Neural progenitor cell (in vitro differentiated cells): Measurements from ENCODE around the gene PCLO. TPM values are rescaled to one million over a fixed set of nuclear protein-coding genes. Genes with fewer than 3 reads are reported as not detected.

Experiments
- DNase-seq: peaks from one replicate; pipeline ENCODE4 v3.0.0-alpha.2; 2016; ENCODE audit warnings: low spot score
- H2AFZ ChIP-seq: fragments of 200-600 bp; sonication (generic); replicated peaks from 2 replicates; pipeline ENCODE4 v1.6.1; 2016; ENCODE audit warnings: antibody characterized with exemption
- H3F3A ChIP-seq: fragments of 200-600 bp; sonication (generic); 2 replicates; pipeline ENCODE4 v1.6.1; 2016; ENCODE audit warnings: antibody characterized with exemption, low read depth
- H3K27ac ChIP-seq: fragments of 200-600 bp; sonication (generic); 2 replicates; pipeline ENCODE4 v1.5.1; 2016; ENCODE audit warnings: mild to moderate bottlenecking
- H3K27me3 ChIP-seq: fragments of 200-600 bp; sonication (generic); 2 replicates; pipeline ENCODE4 v1.6.1; 2016; ENCODE audit warnings: mild to moderate bottlenecking, moderate library complexity
- H3K36me3 ChIP-seq: fragments of 200-600 bp; sonication (generic); 2 replicates; pipeline ENCODE4 v1.5.1; 2016
- H3K4me1 ChIP-seq: fragments of 200-600 bp; sonication (generic); 2 replicates; pipeline ENCODE4 v1.6.1; 2016; ENCODE audit warnings: mixed run types
- H3K4me2 ChIP-seq: fragments of 200-600 bp; sonication (generic); 2 replicates; pipeline ENCODE4 v1.6.1; 2016
- H3K4me3 ChIP-seq: fragments of 200-600 bp; sonication (generic); 2 replicates; pipeline ENCODE4 v1.5.1; 2016
- H3K79me2 ChIP-seq: fragments of 200-600 bp; sonication (generic); 2 replicates; pipeline ENCODE4 v1.6.1; 2016; ENCODE audit warnings: low read depth
- H3K9ac ChIP-seq: fragments of 200-600 bp; sonication (generic); 2 replicates; pipeline ENCODE4 v1.6.1; 2016
- H3K9me3 ChIP-seq: fragments of 200-600 bp; sonication (generic); 2 replicates; pipeline ENCODE4 v1.5.1; 2016; ENCODE audit warnings: low read depth
- H4K20me1 ChIP-seq: fragments of 200-600 bp; sonication (generic); 2 replicates; pipeline ENCODE4 v1.6.1; 2016; ENCODE audit warnings: low read depth
- H3K27ac Mint-ChIP-seq: 3 replicates; pipeline ENCODE4 v1.8.0; 2021; ENCODE audit warnings: mixed read lengths
- H3K27me3 Mint-ChIP-seq: 2 replicates; pipeline ENCODE4 v1.8.0; 2022; ENCODE audit warnings: low read depth, mild to moderate bottlenecking, inconsistent platforms, moderate library complexity, mixed read lengths; ENCODE audit not compliant: insufficient read depth
- H3K36me3 Mint-ChIP-seq: 3 replicates; pipeline ENCODE4 v1.8.0; 2021; ENCODE audit warnings: mixed read lengths
- H3K4me1 Mint-ChIP-seq: 3 replicates; pipeline ENCODE4 v1.8.0; 2021; ENCODE audit warnings: mixed read lengths
- H3K4me3 Mint-ChIP-seq: 3 replicates; pipeline ENCODE4 v1.8.0; 2021; ENCODE audit warnings: mild to moderate bottlenecking, moderate library complexity, mixed read lengths
- H3K9me3 Mint-ChIP-seq: 3 replicates; pipeline ENCODE4 v1.8.0; 2020; ENCODE audit warnings: mixed read lengths
- EZH2 ChIP-seq: fragments of 200-600 bp; sonication (generic); IDR thresholded peaks from 2 replicates; pipeline ENCODE4 v1.6.1; 2017; ENCODE audit warnings: antibody characterized with exemption, mild to moderate bottlenecking, moderate library complexity
- EZH2phosphoT487 ChIP-seq: fragments of 200-600 bp; sonication (generic); IDR thresholded peaks from 2 replicates; pipeline ENCODE4 v1.6.1; 2017; ENCODE audit warnings: antibody characterized with exemption
- total RNA-seq: library from RNA; depleted of rRNA; stranded (reverse); fragments of >200 nt; gene quantifications from 2 replicates; pipeline ENCODE4 v1.2.3, GENCODE V29; 2015; ENCODE audit warnings: low replicate concordance
- TF ChIP-seq, protein P1 (sequence below): fragments of 200-600 bp; sonication (generic); IDR thresholded peaks from 2 replicates; pipeline ENCODE4 v1.5.1; 2017; ENCODE audit warnings: antibody characterized with exemption, mild to moderate bottlenecking

PCLO gene
- total RNA-seq, 1 donor from 2014 or later: 2.0 TPM

DNA sequence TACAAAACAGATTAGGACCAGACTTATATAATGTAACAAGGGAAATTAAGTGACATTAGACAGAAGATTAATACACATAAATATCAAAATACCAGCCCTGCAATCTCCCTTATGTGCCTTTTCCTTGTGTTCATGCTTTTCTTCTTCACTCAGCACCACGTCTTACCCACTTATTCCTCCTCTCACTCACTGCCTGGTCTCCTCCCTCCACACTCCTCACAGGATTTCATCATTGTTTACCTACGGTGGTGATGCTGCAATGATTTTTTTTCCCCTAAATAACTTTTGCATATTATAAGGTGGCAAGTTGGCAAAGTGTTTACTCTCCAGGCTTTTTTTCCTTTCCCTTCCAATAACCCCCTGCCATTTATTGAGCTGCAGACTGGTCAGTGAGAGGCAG lies 203.2 kb downstream of the PCLO start:
- H3K4me2 ChIP-seq: no peak overlapping the region
- no peaks in the 10 kb centered on the region for H3K9me3 Mint-ChIP-seq
- no peaks in the 10 kb centered on the region for H4K20me1 ChIP-seq
- H3K27me3 Mint-ChIP-seq: no peaks in the 10 kb centered on the region
- no peak overlapping the region for H2AFZ ChIP-seq
- no peak overlapping the region for H3K4me3 ChIP-seq
- H3K79me2 ChIP-seq: no peaks in the 10 kb centered on the region
- H3K27me3 ChIP-seq: no peaks in the 10 kb centered on the region
- H3K36me3 ChIP-seq: no peaks in the 10 kb centered on the region
- H3K36me3 Mint-ChIP-seq: no peaks in the 10 kb centered on the region
- no peak for TF ChIP-seq EZH2phosphoT487
- no peak for TF ChIP-seq EZH2
- TF ChIP-seq, protein P1, sequence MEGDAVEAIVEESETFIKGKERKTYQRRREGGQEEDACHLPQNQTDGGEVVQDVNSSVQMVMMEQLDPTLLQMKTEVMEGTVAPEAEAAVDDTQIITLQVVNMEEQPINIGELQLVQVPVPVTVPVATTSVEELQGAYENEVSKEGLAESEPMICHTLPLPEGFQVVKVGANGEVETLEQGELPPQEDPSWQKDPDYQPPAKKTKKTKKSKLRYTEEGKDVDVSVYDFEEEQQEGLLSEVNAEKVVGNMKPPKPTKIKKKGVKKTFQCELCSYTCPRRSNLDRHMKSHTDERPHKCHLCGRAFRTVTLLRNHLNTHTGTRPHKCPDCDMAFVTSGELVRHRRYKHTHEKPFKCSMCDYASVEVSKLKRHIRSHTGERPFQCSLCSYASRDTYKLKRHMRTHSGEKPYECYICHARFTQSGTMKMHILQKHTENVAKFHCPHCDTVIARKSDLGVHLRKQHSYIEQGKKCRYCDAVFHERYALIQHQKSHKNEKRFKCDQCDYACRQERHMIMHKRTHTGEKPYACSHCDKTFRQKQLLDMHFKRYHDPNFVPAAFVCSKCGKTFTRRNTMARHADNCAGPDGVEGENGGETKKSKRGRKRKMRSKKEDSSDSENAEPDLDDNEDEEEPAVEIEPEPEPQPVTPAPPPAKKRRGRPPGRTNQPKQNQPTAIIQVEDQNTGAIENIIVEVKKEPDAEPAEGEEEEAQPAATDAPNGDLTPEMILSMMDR: no peak
- no peak overlapping the region for H3K4me3 Mint-ChIP-seq
- no peaks in the 10 kb centered on the region for H3K4me1 Mint-ChIP-seq
- H3K4me1 ChIP-seq: no peaks in the 10 kb centered on the region
- no peak for DNase-seq
- H3K27ac Mint-ChIP-seq: no peak overlapping the region
- H3F3A ChIP-seq: no peaks in the 10 kb centered on the region
- H3K9me3 ChIP-seq: no peaks in the 10 kb centered on the region
- no peak overlapping the region for H3K27ac ChIP-seq
- H3K9ac ChIP-seq: no peak overlapping the region

DNA sequence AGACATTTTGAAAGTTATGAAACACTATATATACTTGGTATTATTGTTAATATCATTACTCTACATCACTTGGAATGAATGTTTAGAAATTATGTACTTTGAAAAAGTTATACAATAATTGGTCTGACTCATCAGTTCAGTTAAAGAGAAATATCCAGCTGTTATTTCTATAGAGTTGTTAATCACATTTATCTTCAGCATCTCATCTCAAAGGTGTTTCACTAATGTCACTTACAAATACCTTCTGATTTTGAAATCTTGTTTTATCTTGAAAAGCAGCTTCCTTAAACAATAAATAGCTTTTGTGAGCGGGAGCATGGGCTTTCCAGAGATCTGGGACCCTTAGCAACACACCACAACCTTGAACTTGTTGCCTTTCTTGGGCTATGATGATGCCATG lies 205.2 kb downstream of the PCLO start:
- Histone ChIP-seq H3K4me2 (no peak overlapping the region), H3K27me3 (no peaks in the 10 kb centered on the region), H3K9me3 (no peaks in the 10 kb centered on the region), H4K20me1 (no peaks in the 10 kb centered on the region), H3K27ac (no peak overlapping the region), H3K4me3 (no peak overlapping the region), H3K4me1 (no peaks in the 10 kb centered on the region), H3K9ac (no peak overlapping the region), H2AFZ (no peak overlapping the region), H3K36me3 (no peaks in the 10 kb centered on the region), H3K79me2 (no peaks in the 10 kb centered on the region), H3F3A (no peaks in the 10 kb centered on the region)
- Mint-ChIP-seq H3K27me3 (no peaks in the 10 kb centered on the region), H3K4me1 (no peaks in the 10 kb centered on the region), H3K36me3 (no peaks in the 10 kb centered on the region), H3K27ac (no peak overlapping the region), H3K9me3 (peaks cover 3% of the 10 kb centered on the region), H3K4me3 (no peak overlapping the region)
- DNase-seq: no peak
- no peak for TF ChIP-seq EZH2phosphoT487
- no peak for TF ChIP-seq EZH2
- TF ChIP-seq, protein P1: no peak

DNA sequence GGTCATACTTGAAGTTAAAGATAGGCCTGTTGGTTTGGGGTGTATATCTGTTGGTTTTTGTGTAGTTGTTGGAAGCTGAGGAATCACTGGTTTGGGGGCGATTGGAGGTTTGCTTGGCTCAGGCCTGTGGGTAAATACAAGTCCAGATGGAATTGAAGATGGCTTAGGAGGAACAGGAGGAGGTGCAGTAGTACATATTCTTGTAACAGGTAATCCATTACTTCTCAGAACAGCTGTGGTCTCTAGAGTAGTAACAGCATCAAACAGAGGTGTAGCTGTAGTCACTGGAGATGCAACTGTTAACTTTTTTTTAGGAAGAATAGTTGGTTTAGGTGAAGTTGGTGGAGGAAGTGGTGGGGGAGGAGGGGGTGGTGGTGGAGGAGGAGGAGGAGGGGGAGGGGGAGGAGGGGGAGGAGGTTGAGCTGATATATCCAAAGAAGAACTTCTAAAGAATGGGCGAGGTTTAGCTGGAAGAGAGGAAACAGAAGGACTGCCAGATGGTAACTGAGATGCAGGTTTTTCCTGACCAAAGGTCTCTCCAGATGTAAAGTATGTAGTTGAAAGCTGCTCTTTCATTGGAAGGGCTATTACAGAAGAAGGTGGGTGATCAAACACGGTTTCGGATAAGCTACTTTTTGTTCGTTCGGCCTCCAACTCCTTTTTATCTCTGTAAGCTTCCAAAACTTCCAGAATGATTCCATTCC lies 209.2 kb downstream of the PCLO start:
- H3K79me2 ChIP-seq: no peaks in the 10 kb centered on the region
- no peaks in the 10 kb centered on the region for H3K9me3 ChIP-seq
- no peaks in the 10 kb centered on the region for H3F3A ChIP-seq
- no peak overlapping the region for H3K4me3 ChIP-seq
- Mint-ChIP-seq H3K4me1 (no peaks in the 10 kb centered on the region), H3K27me3 (no peaks in the 10 kb centered on the region), H3K27ac (no peak overlapping the region), H3K9me3 (peaks cover 3% of the 10 kb centered on the region), H3K36me3 (no peaks in the 10 kb centered on the region), H3K4me3 (no peak overlapping the region)
- no peak for TF ChIP-seq EZH2phosphoT487
- TF ChIP-seq, protein P1: no peak
- no peak for TF ChIP-seq EZH2
- H3K4me2 ChIP-seq: no peak overlapping the region
- no peak overlapping the region for H3K27ac ChIP-seq
- no peaks in the 10 kb centered on the region for H4K20me1 ChIP-seq
- H3K36me3 ChIP-seq: no peaks in the 10 kb centered on the region
- no peaks in the 10 kb centered on the region for H3K27me3 ChIP-seq
- no peaks in the 10 kb centered on the region for H3K4me1 ChIP-seq
- no peak for DNase-seq
- no peak overlapping the region for H2AFZ ChIP-seq
- no peak overlapping the region for H3K9ac ChIP-seq
